ENCODE measurements around the gene SDS. TPM values are rescaled to one million over a fixed set of nuclear protein-coding genes. Genes with fewer than 3 reads are reported as not detected.
"Not testable (repeated sequence)": the region's sequence is repeated elsewhere in the genome, so short reads cannot be mapped to it uniquely, and the experiment has no call there.

SDS gene
- total RNA-seq, 1 experiment from 2014 or later: not detected

- peak overlapping the region; percentile 85 for H3K4me3 Mint-ChIP-seq (ENCODE audit: unreplicated experiment)
- intact Hi-C loops (cut with micrococcal nuclease): loop anchor here (2.0 kb wide), 3 partner anchors 25 to 163 kb away; partner anchors contain the start of gene SLC8B1
- H3K27me3 Mint-ChIP-seq (ENCODE audit: insufficient read depth, unreplicated experiment): no peaks in the 10 kb centered on the region
- TSS peak; percentile 30 for BruUV-seq (replicated peaks)
- peaks cover 5% of the 10 kb centered on the region for H3K36me3 Mint-ChIP-seq (ENCODE audit: insufficient read depth, unreplicated experiment)
- TF ChIP-seq CTCF (IDR thresholded peaks at IDR 0.05; ENCODE audit: unreplicated experiment): no peak
- ChIA-PET POLR2A (no interaction called here), CTCF (interaction anchor here (0.6 to 0.7 kb wide), 2 partner anchors 100 to 137 kb away, joined by 3 to 4 read pairs; no protein-coding TSS in a partner anchor)
- no peaks in the 10 kb centered on the region for H3K9me3 Mint-ChIP-seq (ENCODE audit: unreplicated experiment)
- H3K4me1 Mint-ChIP-seq (ENCODE audit: insufficient read depth, unreplicated experiment): peaks cover 9% of the 10 kb centered on the region
- DNase-seq (ENCODE audit: unreplicated experiment): no peak
- no peak overlapping the region for H3K27ac Mint-ChIP-seq (ENCODE audit: low read depth, unreplicated experiment)
These were observed 43.5 kb downstream of the SDS start for GRCh38 chr12:113359939-113360748.

GRCh38 chr12:113359133-113359938 lies 44.4 kb downstream of the SDS start:
- ChIA-PET CTCF (interaction anchor here (0.6 to 1.2 kb wide), 3 partner anchors 65 to 136 kb away, joined by 3 to 4 read pairs (median 3); no protein-coding TSS in a partner anchor), POLR2A (interaction anchor here (0.6 to 3.2 kb wide), 3 partner anchors 24 to 87 kb away, joined by 3 to 18 read pairs (median 4); partner anchors contain the start of gene SLC8B1)
- Mint-ChIP-seq H3K4me1 (ENCODE audit: insufficient read depth, unreplicated experiment) (peaks cover 9% of the 10 kb centered on the region), H3K27me3 (ENCODE audit: insufficient read depth, unreplicated experiment) (no peaks in the 10 kb centered on the region), H3K4me3 (ENCODE audit: unreplicated experiment) (peak overlapping the region; percentile 85), H3K36me3 (ENCODE audit: insufficient read depth, unreplicated experiment) (peaks cover 5% of the 10 kb centered on the region), H3K27ac (ENCODE audit: low read depth, unreplicated experiment) (peak overlapping the region; percentile 83), H3K9me3 (ENCODE audit: unreplicated experiment) (no peaks in the 10 kb centered on the region)
- no TSS peak for BruUV-seq (replicated peaks)
- no peak for TF ChIP-seq CTCF (IDR thresholded peaks at IDR 0.05; ENCODE audit: unreplicated experiment)
- intact Hi-C loops (cut with micrococcal nuclease): loop anchor here (2.0 kb wide), 2 partner anchors 25 to 65 kb away; partner anchors contain the start of gene SLC8B1
- no peak for DNase-seq (ENCODE audit: unreplicated experiment)

- Mint-ChIP-seq H3K36me3 (ENCODE audit: insufficient read depth, unreplicated experiment) (peaks cover 5% of the 10 kb centered on the region), H3K4me1 (ENCODE audit: insufficient read depth, unreplicated experiment) (peaks cover 9% of the 10 kb centered on the region), H3K27me3 (ENCODE audit: insufficient read depth, unreplicated experiment) (no peaks in the 10 kb centered on the region), H3K27ac (ENCODE audit: low read depth, unreplicated experiment) (peak within 1 kb of the TSS; percentile 83), H3K9me3 (ENCODE audit: unreplicated experiment) (no peaks in the 10 kb centered on the region), H3K4me3 (ENCODE audit: unreplicated experiment) (peak within 1 kb of the TSS; percentile 85)
- DNase-seq (ENCODE audit: unreplicated experiment): peak; percentile 91
- no TSS peak for BruUV-seq (replicated peaks)
- ChIA-PET CTCF (interaction anchor here (0.5 to 1.2 kb wide), 2 partner anchors 66 to 1089 kb away, joined by 3 read pairs; no protein-coding TSS in a partner anchor), POLR2A (interaction anchor here (0.6 to 3.2 kb wide), 6 partner anchors 24 to 260 kb away, joined by 3 to 18 read pairs (median 3); partner anchors contain the start of genes SDSL and SLC8B1)
- no peak for TF ChIP-seq CTCF (IDR thresholded peaks at IDR 0.05; ENCODE audit: unreplicated experiment)
- intact Hi-C loops (cut with micrococcal nuclease): loop anchor here (2.0 kb wide), 2 partner anchors 24 to 66 kb away; partner anchors contain the start of gene SLC8B1
These were observed 45.1 kb downstream of the SDS start, which contains the start of gene PLBD2 for GRCh38 chr12:113358381-113359132. TSS of gene PLBD2 (plus strand) at chr12:113358587. CDS start at chr12:113358601, 14 bp downstream.

GRCh38 chr12:113354192-113354591 lies 49.5 kb downstream of the SDS start:
- CTCF ChIA-PET: interaction anchor here (0.8 kb wide), 1 partner anchor 144 kb away, joined by 3 read pairs; no protein-coding TSS in a partner anchor
- H3K27me3 Mint-ChIP-seq (ENCODE audit: insufficient read depth, unreplicated experiment): peaks cover 11% of the 10 kb centered on the region
- H3K36me3 Mint-ChIP-seq (ENCODE audit: insufficient read depth, unreplicated experiment); intact Hi-C loops (cut with micrococcal nuclease); POLR2A ChIA-PET; H3K9me3 Mint-ChIP-seq (ENCODE audit: unreplicated experiment); H3K4me1 Mint-ChIP-seq (ENCODE audit: insufficient read depth, unreplicated experiment); H3K4me3 Mint-ChIP-seq (ENCODE audit: unreplicated experiment); H3K27ac Mint-ChIP-seq (ENCODE audit: low read depth, unreplicated experiment); DNase-seq (ENCODE audit: unreplicated experiment); BruUV-seq (replicated peaks): not testable (repeated sequence)

All from MCF 10A (cell line).